GM13976 (cell line): ENCODE data around the gene MEIKIN.

ENCODE experiments used
- DNase-seq: peaks from one replicate; pipeline ENCODE4 v3.0.0; 2012; ENCODE audit warnings: low spot score
- CTCF ChIP-seq: IDR thresholded peaks from 2 replicates; pipeline ENCODE4 v1.5.1; 2012; ENCODE audit warnings: borderline replicate concordance, mild to moderate bottlenecking; ENCODE audit not compliant: insufficient read depth; ENCODE audit errors: extremely low read depth, missing control alignments, control extremely low read depth
- in situ Hi-C: fragments of 300-500 bp; cut with MboI; formaldehyde crosslinking; loops from one replicate; pipeline ENCODE4 v1.12.0; 2022; ENCODE audit warnings: low sequenced_read_pairs, mixed read lengths, inconsistent platforms; ENCODE audit not compliant: unreplicated experiment

The MEIKIN gene

GRCh38 chr5:131974622-131974955 is 29.1 kb upstream of the MEIKIN start:
- no peak for DNase-seq
- no peak for TF ChIP-seq CTCF
- in situ Hi-C loops: no loop called here

- TF ChIP-seq CTCF: no peak
- in situ Hi-C loops: no loop called here
- no peak for DNase-seq
Observed at GRCh38 chr5:131974016-131974415, 28.6 kb upstream of the MEIKIN start.

GRCh38 chr5:131973089-131973712 is 27.7 kb upstream of the MEIKIN start:
- no peak for DNase-seq
- in situ Hi-C loops: no loop called here
- no peak for TF ChIP-seq CTCF

GRCh38 chr5:131968396-131968954 is 23.0 kb upstream of the MEIKIN start:
- no peak for TF ChIP-seq CTCF
- in situ Hi-C loops: no loop called here
- no peak for DNase-seq

- in situ Hi-C loops: no loop called here
- no peak for TF ChIP-seq CTCF
- DNase-seq: no peak
Observed at GRCh38 chr5:131966551-131966950, 21.1 kb upstream of the MEIKIN start.

GRCh38 chr5:131965826-131966415 is 20.5 kb upstream of the MEIKIN start:
- TF ChIP-seq CTCF: no peak
- DNase-seq: no peak
- in situ Hi-C loops: no loop called here
